NCI-H345 treated with DMSO at 0.1 percent for 48 hours (cell line): Measurements from ENCODE around the gene TMC7.
A peak's percentile ranks its signal among the peaks of the same experiment; 100 is the strongest.

Experiments used
- DNase-seq: peaks from one replicate; lab custom pipeline; 2025; ENCODE audit not compliant: unreplicated experiment; lab: John Stamatoyannopoulos, UW

The TMC7 gene

DNA sequence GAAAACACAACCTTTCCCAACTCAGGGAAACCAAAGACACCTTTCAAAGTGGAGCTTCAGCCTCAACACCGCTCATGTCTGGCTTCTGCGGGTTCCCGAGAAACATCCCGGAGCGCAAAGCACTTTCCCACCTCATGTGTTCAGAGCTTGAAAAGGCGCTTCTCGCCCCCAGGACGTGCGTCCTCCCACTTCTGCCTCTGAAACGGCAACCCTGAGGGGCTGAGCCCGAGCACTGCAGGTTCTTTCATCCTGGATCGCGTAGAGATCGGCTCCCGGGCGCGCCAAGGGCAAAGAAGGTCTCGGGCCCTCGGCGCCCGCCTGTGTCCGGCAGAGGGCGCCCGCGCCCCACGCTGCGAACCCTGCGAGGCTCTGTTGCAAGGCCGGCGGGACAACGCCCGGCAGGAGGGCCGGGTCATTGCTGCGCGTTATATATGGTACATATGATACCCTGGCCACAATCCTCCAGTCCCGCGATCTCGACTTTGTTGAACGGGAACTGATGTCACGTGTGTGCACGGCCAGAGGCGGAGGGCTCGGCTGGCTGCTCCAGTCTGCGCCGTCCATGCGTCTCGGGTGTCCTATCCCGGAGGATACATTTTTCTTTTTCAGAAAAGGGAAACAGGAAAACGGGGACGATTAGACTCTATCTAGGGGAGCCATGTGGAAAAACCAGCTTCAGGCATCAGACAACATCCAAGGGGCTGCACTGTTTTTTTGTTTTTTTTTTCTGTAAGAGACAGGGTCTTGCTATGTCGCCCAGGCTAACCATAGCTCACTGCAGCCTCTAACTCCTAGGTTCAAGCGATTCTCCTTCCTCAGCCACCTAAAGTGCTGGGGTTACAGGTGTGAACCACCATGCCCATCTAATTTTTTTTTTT is 102.8 kb downstream of the TMC7 start:
- peak; percentile 67 for DNase-seq

DNA sequence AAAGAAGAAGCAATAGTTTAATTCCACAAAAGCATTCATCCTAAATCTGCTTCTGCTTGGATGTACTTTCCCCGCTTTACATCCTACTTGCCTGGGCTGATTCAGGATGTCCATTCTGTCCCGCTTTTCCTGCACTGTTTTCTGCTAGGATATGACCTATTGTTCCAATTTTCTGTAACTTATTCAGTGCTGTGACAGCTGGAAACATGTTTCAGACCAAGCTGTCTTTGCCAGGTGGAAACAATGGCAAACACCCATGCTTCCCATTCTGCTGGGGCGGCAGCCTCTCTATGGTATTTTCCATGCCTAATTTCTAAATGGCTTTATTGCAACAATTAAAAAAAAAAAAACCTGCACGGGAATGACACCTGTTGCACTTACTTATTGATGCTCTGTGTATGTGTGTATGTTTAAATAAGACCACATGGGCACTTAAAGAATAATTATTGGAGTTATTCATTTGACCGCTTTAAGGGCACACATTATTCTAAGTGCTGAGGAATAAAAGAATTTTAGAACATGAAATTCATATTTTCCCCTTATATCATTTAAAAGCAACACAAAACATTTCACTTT is 104.7 kb downstream of the TMC7 start:
- DNase-seq, result no peak

DNA sequence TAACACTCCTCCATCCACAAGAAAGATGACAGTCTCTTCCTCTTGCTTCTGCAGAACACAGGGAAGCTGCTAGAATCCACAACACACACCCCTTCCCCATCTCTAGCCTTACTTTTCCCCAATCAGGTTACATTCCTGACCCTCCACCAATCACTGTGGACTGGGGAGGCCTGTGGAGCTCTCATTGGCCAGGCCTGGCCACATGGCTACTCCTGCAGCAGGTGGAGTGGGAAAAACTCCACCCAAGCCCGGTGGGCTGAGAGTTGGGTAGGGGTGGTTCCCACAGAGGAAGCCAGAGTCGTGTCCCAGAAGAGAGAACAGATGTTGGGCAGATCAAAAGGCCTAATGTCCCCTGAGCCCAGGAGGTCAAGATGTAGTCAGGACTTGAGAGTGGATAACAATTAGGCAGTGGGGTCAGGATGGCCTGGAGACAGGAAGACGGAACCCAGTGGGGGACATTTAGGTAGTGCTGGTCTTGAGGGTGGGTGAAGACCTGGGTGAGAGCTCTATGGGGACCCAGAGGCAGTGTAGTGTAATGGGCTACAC is 105.7 kb downstream of the TMC7 start:
- DNase-seq, result no peak

DNA sequence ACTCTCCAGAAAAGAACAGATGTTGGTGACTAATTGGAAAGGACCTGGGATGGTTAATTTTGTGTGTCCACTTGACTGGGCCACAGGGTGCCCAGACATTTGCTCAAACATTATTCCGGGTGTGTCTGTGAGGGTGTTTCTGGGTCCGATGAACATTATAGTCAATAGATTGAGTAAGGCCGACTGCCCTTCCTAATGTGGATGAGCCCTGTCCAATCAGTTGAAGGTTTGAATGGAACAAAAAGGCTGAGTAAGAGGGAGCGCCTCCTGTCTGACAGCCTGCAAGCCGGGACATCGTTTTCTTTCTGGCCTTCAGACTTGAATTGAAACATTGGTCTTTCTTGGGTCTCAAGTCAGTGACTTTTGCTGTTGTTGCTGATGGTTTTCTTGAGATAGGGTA is 107.2 kb downstream of the TMC7 start:
- DNase-seq, result no peak

DNA sequence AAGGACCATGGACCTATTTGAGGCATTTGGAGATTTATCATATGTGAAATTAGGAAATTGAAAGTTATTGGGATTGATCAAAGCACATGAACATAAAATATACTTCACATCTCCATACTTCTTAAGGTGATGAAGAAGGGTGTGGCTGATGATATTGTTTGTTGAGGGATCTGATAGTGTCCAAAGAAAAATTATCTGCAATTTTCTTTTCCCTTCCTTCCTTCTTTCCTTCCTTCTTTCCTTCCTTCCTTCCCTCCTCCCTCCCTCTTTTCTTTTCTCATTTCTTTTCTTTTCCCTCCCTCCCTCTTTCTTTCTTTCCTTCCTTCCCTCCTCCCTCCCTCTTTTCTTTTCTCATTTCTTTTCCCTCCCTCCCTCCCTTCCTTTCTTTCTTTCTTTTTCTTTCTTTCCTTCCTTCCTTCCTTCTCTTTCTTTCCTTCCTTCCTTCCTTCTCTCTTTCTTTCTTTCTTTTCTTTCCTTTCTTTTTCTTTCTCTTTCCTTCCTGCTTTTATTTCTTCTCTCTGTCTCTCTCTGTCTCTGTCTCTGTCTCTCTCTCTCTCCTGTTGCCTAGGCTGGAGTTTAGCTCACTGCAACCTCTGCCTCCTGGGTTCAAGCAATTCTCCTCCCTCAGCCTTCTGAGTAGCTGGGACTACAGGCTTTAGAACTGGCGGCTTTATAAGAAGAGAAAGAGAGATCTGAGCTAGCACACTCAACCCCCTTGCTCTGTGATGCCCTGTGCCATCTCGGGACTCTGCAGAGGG is 109.1 kb downstream of the TMC7 start:
- no peak for DNase-seq

DNA sequence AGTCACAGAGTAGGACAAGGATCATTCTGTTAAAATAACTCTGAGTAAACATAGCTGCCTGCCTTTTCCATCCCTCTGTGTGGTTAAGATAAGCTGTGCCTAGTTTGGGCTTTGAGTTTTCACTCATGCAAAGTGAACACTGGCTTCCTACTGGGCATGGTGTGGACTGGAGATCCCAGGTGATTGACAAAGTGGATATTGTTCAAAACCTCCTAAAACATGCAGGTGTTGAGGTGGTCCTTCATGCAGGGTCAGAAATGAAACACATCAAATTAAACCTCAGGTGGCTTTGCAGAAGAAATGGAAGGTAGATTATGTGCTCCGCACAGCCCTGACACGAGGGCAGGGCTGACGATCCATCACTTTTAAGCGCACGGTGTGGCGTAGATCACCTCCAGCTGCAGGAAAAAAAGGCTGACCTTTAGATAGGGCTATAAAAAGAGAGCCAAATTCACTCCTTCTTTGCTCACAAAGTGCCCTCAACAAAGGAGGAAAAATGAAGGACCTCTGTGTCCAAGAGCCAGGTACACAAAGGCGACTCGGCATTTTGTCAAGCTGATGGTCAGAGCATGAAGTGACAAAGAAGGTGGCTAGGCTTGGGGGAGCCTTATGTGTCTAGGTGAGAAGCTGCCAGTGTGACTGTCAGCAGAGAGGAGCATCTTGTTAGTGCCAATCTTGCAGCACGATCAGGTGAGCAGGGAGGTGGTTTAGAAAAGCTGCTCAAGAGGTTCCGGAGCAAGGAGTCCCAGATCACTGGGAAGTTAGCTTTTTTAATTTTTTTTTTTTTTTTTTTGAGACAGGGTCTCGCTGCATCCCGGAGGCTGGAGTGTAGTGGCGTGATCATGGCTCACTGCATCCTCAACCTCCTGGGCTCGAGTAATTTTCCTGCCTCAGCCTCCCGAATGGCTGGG is 110.2 kb downstream of the TMC7 start:
- peak; percentile 72 for DNase-seq

DNA sequence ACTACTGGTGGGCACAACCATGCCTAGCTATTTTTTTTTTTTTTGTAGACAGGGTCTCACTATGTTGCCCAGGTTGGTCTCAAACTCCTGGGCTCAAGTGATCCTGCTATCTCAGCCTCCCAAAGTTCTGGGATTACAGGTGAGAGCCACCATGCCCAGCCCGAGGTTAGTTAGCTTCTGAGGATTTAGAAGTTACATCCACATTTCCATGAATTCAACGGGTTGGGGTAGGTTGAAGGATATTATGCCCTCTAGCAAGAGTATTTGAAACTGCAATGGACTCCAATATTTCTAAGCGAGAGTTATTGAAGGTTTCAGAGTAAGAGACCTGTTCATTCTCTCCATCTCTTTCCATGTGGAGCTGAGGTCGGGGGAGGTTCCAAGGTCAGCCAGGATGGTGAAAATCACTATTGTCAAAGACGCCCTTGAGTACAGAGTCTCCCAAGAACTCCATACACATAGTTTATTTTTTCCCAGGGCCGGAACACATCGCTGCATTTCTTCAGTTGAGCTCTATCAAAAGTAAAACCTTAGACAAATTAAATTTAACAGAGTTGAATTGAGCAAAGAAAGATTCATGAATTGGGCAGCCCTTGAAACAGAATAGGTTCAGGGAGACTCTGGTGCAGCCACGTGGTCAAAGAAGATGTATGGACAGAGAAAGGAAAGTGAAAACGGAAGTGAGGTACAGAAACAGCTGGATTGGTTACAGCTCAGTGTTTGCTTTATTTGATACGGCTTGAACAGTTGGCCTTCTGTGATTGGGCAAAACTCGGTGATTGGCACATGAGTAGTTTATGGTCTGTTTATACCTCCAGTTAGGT is 111.0 kb downstream of the TMC7 start:
- DNase-seq, result no peak

DNA sequence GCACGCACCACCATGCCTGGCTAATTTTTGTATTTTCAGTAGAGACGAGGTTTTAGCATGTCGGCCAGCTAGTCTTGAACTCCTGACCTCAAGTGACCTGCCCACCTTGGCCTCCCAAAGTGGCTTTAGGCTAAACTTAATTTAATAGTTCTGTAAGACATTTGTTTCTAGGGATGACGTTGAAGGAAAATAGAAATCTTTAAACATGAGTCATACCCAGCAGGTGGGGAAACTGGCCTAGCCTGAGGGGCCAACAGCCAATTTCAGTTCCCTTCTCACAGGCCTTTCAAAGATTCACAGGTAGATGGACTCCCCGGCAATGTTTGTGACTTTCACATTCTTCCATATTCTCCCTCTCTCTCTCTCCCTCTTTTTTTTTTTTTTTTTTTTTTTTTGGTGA is 111.9 kb downstream of the TMC7 start:
- DNase-seq, result no peak

DNA sequence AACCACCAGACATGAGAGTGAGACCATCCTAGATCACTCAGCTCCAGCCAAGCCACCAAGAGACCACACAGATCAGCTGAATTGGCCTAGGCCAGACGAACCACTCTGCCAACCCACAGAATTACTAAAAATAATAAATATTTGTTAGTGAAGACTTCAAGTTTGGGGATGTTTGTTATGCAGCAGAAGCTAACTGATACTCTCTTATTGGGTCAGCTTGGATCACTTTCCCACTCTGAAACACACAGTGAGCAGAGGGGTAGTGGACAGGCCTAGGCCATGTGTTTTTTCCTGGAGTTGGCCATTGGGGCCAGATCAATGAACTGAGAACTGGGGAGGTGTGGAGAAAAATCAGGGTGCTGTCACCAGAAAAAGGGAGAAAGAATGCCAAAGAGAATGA is 114.4 kb downstream of the TMC7 start:
- DNase-seq, result no peak

DNA sequence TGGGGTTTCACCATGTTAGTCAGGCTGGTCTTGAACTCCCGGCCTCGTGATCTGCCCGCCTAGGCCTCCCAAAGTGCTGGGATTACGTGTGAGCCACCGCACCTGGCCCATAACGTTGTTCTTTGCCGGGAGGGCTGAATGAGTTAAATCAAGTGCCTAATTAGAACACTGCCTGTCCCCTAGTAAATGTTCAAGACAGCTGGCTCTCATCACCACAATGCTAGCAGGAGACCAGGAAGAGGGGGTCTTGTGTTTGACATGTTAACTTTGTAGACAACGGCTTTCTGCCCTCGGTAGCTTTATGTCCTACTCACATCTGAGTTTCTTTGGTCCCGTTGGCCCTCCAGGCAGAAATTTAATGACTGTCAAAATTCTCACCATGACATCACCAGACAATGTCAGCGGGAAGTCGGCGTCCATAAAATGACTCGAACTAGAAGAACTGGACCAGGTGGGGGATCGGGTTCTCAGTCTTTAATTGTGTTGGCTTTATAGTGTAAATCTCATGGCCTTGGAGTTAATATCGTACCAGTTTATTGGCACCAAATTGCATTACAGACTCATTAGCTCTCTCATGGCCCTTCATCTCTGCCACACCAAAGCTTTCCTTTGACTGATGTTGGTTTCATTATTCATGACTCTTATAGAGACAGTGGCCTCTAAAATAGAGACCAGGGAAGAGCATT is 118.6 kb downstream of the TMC7 start:
- DNase-seq, result no peak

DNA sequence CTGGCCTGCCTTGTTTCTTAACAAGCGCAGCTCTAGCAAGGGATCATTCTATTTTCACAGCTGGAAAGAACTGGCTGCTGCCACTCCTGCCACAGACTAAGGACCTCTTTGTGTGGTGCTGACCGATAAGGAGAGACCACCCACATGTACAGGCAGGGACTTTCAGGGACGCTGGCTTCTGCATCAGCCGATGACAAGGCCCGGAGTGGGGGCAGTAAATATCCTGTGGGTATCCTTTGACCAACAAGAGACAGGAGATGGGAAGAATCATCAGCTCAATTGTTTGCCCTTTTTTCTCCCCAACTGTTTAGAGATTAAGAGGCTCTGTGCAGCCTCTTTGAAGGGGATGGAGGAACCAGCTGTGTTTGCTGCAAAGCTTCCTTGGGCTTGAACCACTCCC is 120.9 kb downstream of the TMC7 start:
- no peak for DNase-seq

DNA sequence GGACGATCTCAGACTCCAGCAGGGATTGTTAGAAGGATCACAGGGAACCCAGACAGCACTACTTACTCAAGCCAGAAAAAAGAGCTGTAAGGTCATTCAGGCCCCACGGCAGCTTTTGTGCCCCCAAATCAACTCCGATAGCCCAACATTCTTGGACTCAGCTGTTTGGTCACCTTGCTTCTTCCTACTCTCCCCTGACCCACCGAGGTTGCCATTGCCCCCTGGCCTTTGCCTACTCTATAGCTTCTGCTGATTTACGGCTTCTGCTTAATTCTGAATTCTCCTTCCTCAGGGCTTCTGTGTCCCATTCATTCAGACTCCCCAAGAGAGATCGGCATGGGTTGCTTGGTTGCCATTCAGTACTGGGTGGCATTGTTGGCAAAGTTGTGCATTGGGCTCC is 121.4 kb downstream of the TMC7 start:
- no peak for DNase-seq

DNA sequence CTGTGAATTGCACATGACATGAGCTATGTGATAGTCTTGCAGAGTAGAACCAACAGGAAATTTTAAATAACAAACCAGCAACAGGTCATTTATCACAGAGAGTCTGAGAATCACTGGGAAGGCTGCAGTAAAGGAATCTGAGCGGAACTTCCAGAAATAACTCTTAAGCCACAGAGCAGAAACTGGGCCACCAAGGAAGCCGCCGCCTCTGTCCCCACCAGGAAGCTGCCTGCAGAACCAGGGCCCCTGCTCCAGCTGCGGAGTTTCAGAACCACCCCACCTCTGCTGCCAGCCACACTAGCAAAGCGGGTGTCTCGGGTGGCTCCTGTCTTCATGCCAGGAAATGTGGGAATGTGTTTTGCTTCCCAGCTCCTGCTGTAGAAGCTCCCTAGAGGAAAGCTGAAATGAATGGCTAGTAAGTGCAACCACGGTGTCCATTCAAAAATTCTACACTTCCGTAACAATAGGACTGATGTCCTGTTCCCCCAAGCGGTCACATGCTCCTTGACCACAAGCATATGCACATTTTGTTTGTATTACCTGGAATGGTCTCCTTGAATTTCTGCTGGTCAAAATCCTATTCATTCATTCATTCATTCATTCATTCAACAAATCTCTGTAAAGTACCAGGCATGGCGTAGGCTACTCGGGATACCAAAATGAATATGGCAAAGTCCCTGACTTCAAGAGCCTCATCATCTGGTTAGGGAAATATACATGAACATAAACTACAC is 122.3 kb downstream of the TMC7 start:
- DNase-seq, result no peak

DNA sequence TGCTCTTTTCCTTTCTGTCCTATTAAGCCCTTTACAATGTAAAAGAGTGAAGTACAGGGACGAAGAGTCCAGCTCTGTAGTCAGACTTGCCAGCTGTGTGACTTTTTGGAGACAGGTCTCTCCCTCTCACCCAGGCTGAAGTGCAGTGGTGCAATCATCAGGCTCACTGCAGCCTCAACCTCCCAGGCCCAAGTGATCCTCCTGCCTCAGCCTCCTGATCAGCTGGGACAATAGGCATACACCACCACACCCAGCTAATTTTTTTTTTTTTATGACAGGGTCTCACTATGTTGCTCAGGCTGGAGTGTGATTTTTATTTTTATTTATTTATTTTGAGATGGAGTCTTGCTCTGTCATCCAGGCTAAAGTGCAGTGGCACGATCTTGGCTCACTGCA is 122.9 kb downstream of the TMC7 start:
- no peak for DNase-seq

DNA sequence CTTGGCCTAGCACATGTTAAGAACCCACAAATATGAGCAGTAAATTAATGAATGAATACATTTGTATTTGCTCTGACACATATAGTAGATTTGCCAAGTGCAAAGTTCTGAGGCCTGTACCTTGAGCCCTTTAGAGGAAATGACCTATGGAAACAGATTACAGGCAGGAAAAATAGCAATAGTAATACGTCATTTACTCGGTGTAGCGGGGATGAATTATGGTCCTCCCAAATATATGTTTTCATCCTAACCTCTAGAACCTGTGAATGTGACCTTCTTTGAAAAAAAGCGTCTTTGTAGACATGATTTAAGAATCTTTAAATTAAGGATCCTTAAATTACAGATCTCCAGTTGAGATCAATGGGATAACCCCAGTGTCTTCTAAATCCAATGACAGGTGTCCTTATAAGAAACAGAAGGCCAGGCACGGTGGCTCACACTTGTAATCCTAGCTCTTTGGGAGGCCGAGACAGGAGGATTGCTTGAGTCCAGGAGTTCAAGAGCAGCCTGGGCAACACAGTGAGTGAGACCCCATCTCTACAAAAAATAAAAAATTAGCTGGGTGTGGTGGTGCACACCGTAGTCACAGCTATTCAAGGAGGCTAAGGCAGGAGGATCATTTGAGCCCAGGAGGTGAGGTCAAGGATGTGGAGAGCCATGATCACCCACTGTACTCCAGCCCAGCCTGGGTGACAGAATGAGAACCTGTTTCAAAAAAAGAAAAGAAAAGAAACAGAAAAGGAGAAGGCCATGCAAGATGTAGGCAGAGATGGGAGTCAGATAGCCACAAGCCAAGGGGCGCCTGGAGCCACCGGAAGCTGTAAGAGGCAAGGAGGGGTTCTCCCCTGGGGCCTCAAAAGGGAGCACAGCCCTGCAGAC is 124.9 kb downstream of the TMC7 start:
- no peak for DNase-seq

DNA sequence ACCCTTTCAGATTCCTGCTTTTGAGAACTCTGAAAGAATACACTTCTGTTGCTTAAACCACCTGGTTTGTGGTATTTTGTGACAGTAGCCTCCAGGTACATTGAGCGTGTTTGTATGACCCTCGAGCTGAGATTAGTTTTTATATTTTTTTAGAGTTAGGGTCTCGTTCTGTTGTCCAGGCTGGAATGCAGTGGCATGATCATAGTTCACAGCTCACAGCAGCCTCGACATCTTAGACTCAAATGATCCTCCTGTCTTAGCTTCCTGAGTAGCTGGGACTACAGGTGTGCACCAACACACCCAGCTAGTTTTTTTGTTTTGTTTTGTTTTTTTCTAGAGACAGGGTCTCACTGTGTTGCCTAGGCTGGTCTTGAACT is 125.5 kb downstream of the TMC7 start:
- DNase-seq, result no peak

DNA sequence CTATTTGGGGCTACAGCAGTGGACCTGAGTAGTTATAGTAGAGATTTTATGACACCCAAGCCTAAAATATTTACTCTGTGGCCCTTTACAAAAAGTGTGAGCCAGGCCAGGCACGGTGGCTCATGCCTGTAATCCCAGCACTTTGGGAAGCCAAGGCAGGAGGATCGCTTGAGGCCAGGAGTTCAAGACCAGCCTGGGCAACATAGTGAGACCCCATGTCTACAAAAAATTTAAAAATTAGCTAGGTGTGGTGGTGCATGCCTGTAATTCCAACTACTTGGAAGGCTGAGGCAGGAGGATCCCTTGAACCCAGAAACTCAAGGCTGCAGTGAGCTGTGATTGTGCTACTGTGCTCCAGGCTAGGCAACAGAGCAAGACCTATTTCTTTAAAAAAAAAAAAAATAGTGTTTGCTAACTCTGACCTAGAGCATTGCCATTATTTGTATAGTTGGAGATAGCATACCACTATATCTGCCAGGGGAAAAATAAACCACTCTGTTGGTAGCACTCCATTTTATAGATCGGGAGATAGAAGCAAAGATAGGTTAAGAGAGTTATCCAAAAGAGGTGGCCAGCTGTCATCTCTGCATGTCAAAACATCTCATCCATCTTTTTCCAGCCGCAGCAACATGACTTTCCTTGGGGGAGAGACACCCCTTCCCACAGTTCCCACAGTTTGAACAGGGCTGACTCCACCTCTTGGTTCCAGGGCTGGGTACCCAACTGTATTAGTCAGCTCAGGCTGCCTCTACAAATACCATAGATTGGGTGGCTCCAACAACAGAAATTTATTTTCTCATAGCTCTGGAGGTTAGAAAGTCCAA is 127.0 kb downstream of the TMC7 start:
- DNase-seq, result no peak
